ENCODE results near the gene FSTL1. TPM values are rescaled to one million over a fixed set of nuclear protein-coding genes. Genes with fewer than 3 reads are reported as not detected.

Gene FSTL1, protein sequence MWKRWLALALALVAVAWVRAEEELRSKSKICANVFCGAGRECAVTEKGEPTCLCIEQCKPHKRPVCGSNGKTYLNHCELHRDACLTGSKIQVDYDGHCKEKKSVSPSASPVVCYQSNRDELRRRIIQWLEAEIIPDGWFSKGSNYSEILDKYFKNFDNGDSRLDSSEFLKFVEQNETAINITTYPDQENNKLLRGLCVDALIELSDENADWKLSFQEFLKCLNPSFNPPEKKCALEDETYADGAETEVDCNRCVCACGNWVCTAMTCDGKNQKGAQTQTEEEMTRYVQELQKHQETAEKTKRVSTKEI
- 246 TPM for polyA plus RNA-seq (2013, experiment 1 of 2)
- polyA plus RNA-seq (2013, experiment 2 of 2), result 254 TPM

DNA sequence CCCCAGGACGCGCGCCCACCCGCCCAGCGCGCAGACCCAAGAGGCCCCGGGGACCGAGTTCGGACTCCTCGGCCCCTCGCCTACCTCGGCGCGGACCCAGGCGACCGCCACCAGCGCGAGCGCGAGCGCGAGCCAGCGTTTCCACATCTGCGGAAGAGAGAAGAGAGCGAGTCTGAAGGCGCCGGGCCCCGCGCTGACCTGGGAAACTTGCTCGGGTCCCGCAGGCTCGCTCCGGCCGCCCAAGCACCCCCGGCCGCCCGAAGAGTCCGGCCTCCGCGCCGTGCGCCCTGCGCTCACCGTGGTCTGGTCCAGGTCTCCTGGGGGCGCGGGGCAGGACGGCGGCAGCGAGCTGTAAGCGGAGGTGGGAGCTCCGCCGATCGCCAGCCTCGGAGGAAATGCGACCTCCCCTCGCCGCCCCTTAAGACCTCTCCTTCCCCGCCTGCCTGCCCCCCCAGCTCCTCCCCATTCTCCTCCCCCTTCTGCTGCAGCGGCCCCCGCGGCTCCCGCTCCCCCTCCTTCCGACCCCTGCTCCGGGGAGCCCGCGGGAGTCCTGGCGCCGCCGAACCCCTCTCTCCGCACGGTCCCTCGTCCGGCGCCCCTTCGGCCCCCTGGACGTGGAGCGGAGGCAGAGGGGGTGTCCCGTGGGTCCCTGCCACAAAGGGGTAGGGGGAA, at the start of gene FSTL1:
Gene FSTL1, minus strand, starts transcription at position 393 of the 672 bp plus-strand sequence. Its CDS starts 246 bp downstream, at position 147.
- Histone ChIP-seq H2AFZ (ENCODE audit: low read length) (peak within 1 kb of the TSS; percentile 92), H2BK120ac (ENCODE audit: low read depth, low read length) (peak within 1 kb of the TSS; percentile 32), H3K4me1 (ENCODE audit: control insufficient read depth in 2 of 2, insufficient read depth in 1 of 2, low read depth in 1 of 2, low read length in 2 of 2) (peaks cover 16 to 20% of the 10 kb centered on the region in 2 donors), H2BK12ac (ENCODE audit: low read length) (peak within 1 kb of the TSS; percentile 30), H4K8ac (ENCODE audit: low read depth, low read length) (peak within 1 kb of the TSS; percentile 74), H3K9me3 (replicated peaks in 1 of 2; ENCODE audit: control insufficient read depth in 2 of 2, insufficient read depth in 1 of 2, low read depth in 1 of 2, low read length in 2 of 2) (peaks cover 0 to 3% of the 10 kb centered on the region in 2 donors), H3K27me3 (ENCODE audit: control insufficient read depth in 3 of 3, insufficient read depth in 3 of 3, low read depth in 1 of 3, low read length in 3 of 3) (no peaks in the 10 kb centered on the region), H3K4ac (ENCODE audit: low read length) (peak within 1 kb of the TSS; percentile 19), H3K79me1 (ENCODE audit: low read depth, low read length) (peaks cover 2% of the 10 kb centered on the region), H3K4me3 (ENCODE audit: low read length in 2 of 2) (peak within 1 kb of the TSS; percentile 66 to 96), H2AK5ac (ENCODE audit: low read depth, low read length) (no peak within 1 kb of the TSS), H3K36me3 (replicated peaks in 1 of 2; ENCODE audit: control insufficient read depth in 2 of 2, insufficient read depth in 2 of 2, low read length in 2 of 2) (peaks cover under 1 to 2% of the 10 kb centered on the region in 2 donors), H4K91ac (ENCODE audit: low read depth, low read length, poor library complexity) (peak within 1 kb of the TSS; percentile 66), H3K14ac (ENCODE audit: low read length) (no peak within 1 kb of the TSS), H2BK15ac (ENCODE audit: low read length) (peak within 1 kb of the TSS; percentile 70), H3K23ac (ENCODE audit: low read depth, low read length, poor library complexity) (peak within 1 kb of the TSS; percentile 70), H3K27ac (replicated peaks; ENCODE audit: low read length) (peak within 1 kb of the TSS; percentile 71), H3K9ac (ENCODE audit: low read depth, low read length, poor library complexity) (peak within 1 kb of the TSS; percentile 91), H3K4me2 (ENCODE audit: insufficient read depth, low read length, poor library complexity, severe bottlenecking) (peak within 1 kb of the TSS; percentile 84), H3K18ac (ENCODE audit: low read length) (peak within 1 kb of the TSS; percentile 97), H2BK5ac (ENCODE audit: low read length) (peak within 1 kb of the TSS; percentile 76)
- peak; percentile 80 for DNase-seq (ENCODE audit: low spot score)
- WGBS, 2 donors (ENCODE audit: extremely low coverage in 2 of 2, insufficient read length in 2 of 2, insufficient replicate concordance in 1 of 2), result no CpG with 5 or more reads among the region's 78 CpGs

DNA sequence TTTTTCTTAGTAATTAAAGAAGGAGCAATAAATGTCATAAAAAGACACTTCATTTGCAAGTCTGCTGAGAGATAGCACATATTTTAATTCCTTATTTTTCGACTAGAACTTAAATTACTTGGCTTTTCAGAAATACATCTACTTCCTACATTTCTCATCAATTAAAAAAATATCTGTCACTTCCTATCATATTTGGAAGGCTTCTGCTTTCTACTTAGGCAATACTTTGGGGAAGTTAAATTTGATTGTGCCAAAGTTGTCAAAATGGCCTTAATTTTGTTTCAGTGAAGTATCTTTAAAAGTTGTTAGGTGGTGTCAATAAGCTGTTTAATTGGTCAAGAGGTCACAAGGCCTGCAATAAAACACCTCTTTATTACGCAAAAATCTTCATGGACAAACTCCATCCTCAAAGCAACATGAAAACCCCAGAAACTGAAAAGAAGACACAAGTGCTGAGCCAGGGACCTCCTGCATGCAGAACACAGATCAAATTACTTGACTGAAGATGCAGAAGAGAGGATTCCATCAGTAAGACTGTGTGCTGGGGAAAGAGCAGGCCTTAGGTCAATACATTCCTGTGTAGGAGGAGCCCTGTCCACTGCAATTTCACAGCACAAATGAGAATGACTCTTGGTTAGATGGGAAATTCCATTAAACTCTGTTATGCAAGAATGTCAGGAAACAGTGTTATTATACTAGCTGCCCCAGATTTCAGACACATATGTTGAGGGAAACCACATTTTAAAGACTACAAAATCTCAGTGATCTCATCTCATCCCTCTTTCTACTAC, 48.0 kb upstream of the FSTL1 start:
- H2BK15ac ChIP-seq (ENCODE audit: low read length), result no peak overlapping the region
- no peak overlapping the region for H3K18ac ChIP-seq (ENCODE audit: low read length)
- no peak overlapping the region for H3K4me3 ChIP-seq (ENCODE audit: low read length in 2 of 2)
- no peak overlapping the region for H3K9ac ChIP-seq (ENCODE audit: low read depth, low read length, poor library complexity)
- H3K36me3 ChIP-seq (replicated peaks in 1 of 2; ENCODE audit: control insufficient read depth in 2 of 2, insufficient read depth in 2 of 2, low read length in 2 of 2), result no peaks in the 10 kb centered on the region
- no peaks in the 10 kb centered on the region for H3K79me1 ChIP-seq (ENCODE audit: low read depth, low read length)
- H2BK12ac ChIP-seq (ENCODE audit: low read length), result no peak overlapping the region
- H3K9me3 ChIP-seq (replicated peaks in 1 of 2; ENCODE audit: control insufficient read depth in 2 of 2, insufficient read depth in 1 of 2, low read depth in 1 of 2, low read length in 2 of 2), result peaks cover 2 to 5% of the 10 kb centered on the region in 2 donors
- H2AK5ac ChIP-seq (ENCODE audit: low read depth, low read length), result no peak overlapping the region
- H3K4me2 ChIP-seq (ENCODE audit: insufficient read depth, low read length, poor library complexity, severe bottlenecking), result no peak overlapping the region
- no peak overlapping the region for H3K23ac ChIP-seq (ENCODE audit: low read depth, low read length, poor library complexity)
- H3K4me1 ChIP-seq (ENCODE audit: control insufficient read depth in 2 of 2, insufficient read depth in 1 of 2, low read depth in 1 of 2, low read length in 2 of 2), result peaks cover 2 to 10% of the 10 kb centered on the region in 2 donors
- H4K91ac ChIP-seq (ENCODE audit: low read depth, low read length, poor library complexity), result no peak overlapping the region
- no peak overlapping the region for H2BK120ac ChIP-seq (ENCODE audit: low read depth, low read length)
- H3K27me3 ChIP-seq (ENCODE audit: control insufficient read depth in 3 of 3, insufficient read depth in 3 of 3, low read depth in 1 of 3, low read length in 3 of 3), result no peaks in the 10 kb centered on the region
- H3K14ac ChIP-seq (ENCODE audit: low read length), result no peak overlapping the region
- no peak overlapping the region for H4K8ac ChIP-seq (ENCODE audit: low read depth, low read length)
- DNase-seq (ENCODE audit: low spot score), result peak; percentile 44
- no peak overlapping the region for H2BK5ac ChIP-seq (ENCODE audit: low read length)
- 100% methylated on average over 1 of the region's 2 CpGs; no CpG with 5 or more reads in 1 of the 2 donors for WGBS, 2 donors (ENCODE audit: extremely low coverage in 2 of 2, insufficient read length in 2 of 2, insufficient replicate concordance in 1 of 2)
- no peak overlapping the region for H3K4ac ChIP-seq (ENCODE audit: low read length)
- peak overlapping the region; percentile 14 for H3K27ac ChIP-seq (replicated peaks; ENCODE audit: low read length)
- no peak overlapping the region for H2AFZ ChIP-seq (ENCODE audit: low read length)

DNA sequence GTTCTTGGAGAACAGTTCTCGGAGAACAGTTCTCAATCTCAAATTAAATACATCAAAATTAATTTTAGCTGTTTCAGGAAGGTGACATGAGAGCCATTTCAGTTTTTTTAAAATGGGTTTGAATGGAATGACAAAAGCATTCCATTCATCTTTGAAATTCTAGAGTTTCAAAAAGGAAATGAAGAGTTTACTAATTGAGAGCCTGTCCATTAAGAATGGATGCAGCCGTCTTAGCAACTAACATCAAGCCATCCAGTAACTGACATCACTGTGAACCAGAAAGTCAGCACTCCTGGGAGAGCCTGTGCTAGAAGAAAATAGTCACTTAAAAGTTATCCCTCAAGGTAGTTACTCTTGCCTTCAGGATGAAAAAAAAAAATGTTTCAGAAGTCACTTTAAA, 47.0 kb upstream of the FSTL1 start:
- Histone ChIP-seq H3K27me3 (ENCODE audit: control insufficient read depth in 3 of 3, insufficient read depth in 3 of 3, low read depth in 1 of 3, low read length in 3 of 3) (peaks cover 0 to 4% (median 0%) of the 10 kb centered on the region in 3 experiments), H3K36me3 (replicated peaks in 1 of 2; ENCODE audit: control insufficient read depth in 2 of 2, insufficient read depth in 2 of 2, low read length in 2 of 2) (no peaks in the 10 kb centered on the region), H2BK12ac (ENCODE audit: low read length) (no peak overlapping the region), H2AFZ (ENCODE audit: low read length) (peak overlapping the region; percentile 50), H3K14ac (ENCODE audit: low read length) (no peak overlapping the region), H3K4me2 (ENCODE audit: insufficient read depth, low read length, poor library complexity, severe bottlenecking) (no peak overlapping the region), H2AK5ac (ENCODE audit: low read depth, low read length) (no peak overlapping the region), H3K9ac (ENCODE audit: low read depth, low read length, poor library complexity) (no peak overlapping the region), H3K27ac (replicated peaks; ENCODE audit: low read length) (no peak overlapping the region), H3K4me1 (ENCODE audit: control insufficient read depth in 2 of 2, insufficient read depth in 1 of 2, low read depth in 1 of 2, low read length in 2 of 2) (peaks cover 0 to 10% of the 10 kb centered on the region in 2 donors), H2BK15ac (ENCODE audit: low read length) (no peak overlapping the region), H3K4me3 (ENCODE audit: low read length in 2 of 2) (no peak overlapping the region), H4K8ac (ENCODE audit: low read depth, low read length) (no peak overlapping the region), H3K23ac (ENCODE audit: low read depth, low read length, poor library complexity) (no peak overlapping the region), H2BK5ac (ENCODE audit: low read length) (no peak overlapping the region), H3K4ac (ENCODE audit: low read length) (no peak overlapping the region), H3K9me3 (replicated peaks in 1 of 2; ENCODE audit: control insufficient read depth in 2 of 2, insufficient read depth in 1 of 2, low read depth in 1 of 2, low read length in 2 of 2) (peaks cover 2 to 5% of the 10 kb centered on the region in 2 donors), H2BK120ac (ENCODE audit: low read depth, low read length) (no peak overlapping the region), H3K79me1 (ENCODE audit: low read depth, low read length) (no peaks in the 10 kb centered on the region), H3K18ac (ENCODE audit: low read length) (no peak overlapping the region), H4K91ac (ENCODE audit: low read depth, low read length, poor library complexity) (no peak overlapping the region)
- no CpG with 5 or more reads among the region's 2 CpGs for WGBS, 2 donors (ENCODE audit: extremely low coverage in 2 of 2, insufficient read length in 2 of 2, insufficient replicate concordance in 1 of 2)
- DNase-seq (ENCODE audit: low spot score), result no peak
